ENCODE results near the gene EML1.

DNA sequence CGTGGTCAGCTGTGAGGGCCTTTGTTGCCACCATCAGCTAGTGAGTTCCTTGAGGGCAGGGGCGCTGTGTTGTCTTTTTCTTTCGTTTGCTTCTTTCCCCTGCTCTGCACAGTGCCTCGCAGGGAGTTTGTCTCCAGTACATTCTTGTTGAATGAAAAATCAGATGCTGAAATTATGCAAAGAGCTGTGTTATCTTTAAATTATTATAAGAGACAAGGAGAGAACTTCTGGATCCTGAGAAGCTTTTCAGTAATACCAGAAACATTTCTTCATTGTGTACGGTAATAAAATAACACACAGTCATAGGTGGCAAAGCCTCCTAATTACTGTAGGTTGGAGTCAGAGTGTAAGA, 14.9 kb downstream of the EML1 start:
- TF ChIP-seq SUZ12 (IDR thresholded peaks at IDR 0.05; ENCODE audit: low read depth, low read length) (no peak), KLF9 (CRISPR knock-in tag; IDR thresholded peaks at IDR 0.05; ENCODE audit: low read depth) (no peak)
- TF ChIP-seq, protein P1, sequence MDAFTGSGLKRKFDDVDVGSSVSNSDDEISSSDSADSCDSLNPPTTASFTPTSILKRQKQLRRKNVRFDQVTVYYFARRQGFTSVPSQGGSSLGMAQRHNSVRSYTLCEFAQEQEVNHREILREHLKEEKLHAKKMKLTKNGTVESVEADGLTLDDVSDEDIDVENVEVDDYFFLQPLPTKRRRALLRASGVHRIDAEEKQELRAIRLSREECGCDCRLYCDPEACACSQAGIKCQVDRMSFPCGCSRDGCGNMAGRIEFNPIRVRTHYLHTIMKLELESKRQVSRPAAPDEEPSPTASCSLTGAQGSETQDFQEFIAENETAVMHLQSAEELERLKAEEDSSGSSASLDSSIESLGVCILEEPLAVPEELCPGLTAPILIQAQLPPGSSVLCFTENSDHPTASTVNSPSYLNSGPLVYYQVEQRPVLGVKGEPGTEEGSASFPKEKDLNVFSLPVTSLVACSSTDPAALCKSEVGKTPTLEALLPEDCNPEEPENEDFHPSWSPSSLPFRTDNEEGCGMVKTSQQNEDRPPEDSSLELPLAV (CRISPR knock-in tag; conservative IDR thresholded peaks at IDR 0.05; ENCODE audit: low read depth), result no peak
